ENCODE results near the gene LY6G6F.

The LY6G6F gene

GRCh38 chr6:31677955-31678354, 28.7 kb upstream of the LY6G6F start:
- no peak for DNase-seq

GRCh38 chr6:31680226-31681134, 26.2 kb upstream of the LY6G6F start, which contains the start of gene LY6G5C:
LY6G5C (minus strand) TSS chr6:31681067; CDS start chr6:31680373, 694 bp downstream.
- DNase-seq = peak; percentile 81

- peak; percentile 60 for DNase-seq
Observed at GRCh38 chr6:31681135-31681671, 25.5 kb upstream of the LY6G6F start.

GRCh38 chr6:31683591-31683990, 23.1 kb upstream of the LY6G6F start:
- no peak for DNase-seq

- no peak for DNase-seq
Observed at GRCh38 chr6:31686483-31686882, 20.2 kb upstream of the LY6G6F start.

GRCh38 chr6:31687321-31687720, 19.3 kb upstream of the LY6G6F start:
- no peak for DNase-seq

GRCh38 chr6:31687860-31688693, 18.6 kb upstream of the LY6G6F start:
- DNase-seq = no peak

GRCh38 chr6:31689249-31690110, 17.2 kb upstream of the LY6G6F start:
- DNase-seq = no peak

- no peak for DNase-seq
Observed at GRCh38 chr6:31690231-31691077, 16.2 kb upstream of the LY6G6F start.

- DNase-seq = no peak
Observed at GRCh38 chr6:31691078-31691463, 15.6 kb upstream of the LY6G6F start.

GRCh38 chr6:31691564-31692108, 15.0 kb upstream of the LY6G6F start:
- DNase-seq = no peak

GRCh38 chr6:31692353-31692752, 14.3 kb upstream of the LY6G6F start:
- DNase-seq = no peak

- no peak for DNase-seq
Observed at GRCh38 chr6:31692886-31693285, 13.8 kb upstream of the LY6G6F start.

- DNase-seq = no peak
Observed at GRCh38 chr6:31693535-31693934, 13.1 kb upstream of the LY6G6F start.

GRCh38 chr6:31697555-31697954, 9.1 kb upstream of the LY6G6F start:
- DNase-seq = no peak

GRCh38 chr6:31700740-31701401, 5.8 kb upstream of the LY6G6F start:
- DNase-seq = no peak

- DNase-seq = no peak
Observed at GRCh38 chr6:31701666-31702404, 4.8 kb upstream of the LY6G6F start.

GRCh38 chr6:31702405-31702818, 4.3 kb upstream of the LY6G6F start:
- no peak for DNase-seq

GRCh38 chr6:31702819-31703716, 3.6 kb upstream of the LY6G6F start, which contains the start of gene ABHD16A:
ABHD16A (minus strand) TSS chr6:31703324; CDS start chr6:31703281, 43 bp downstream.
- peak; percentile 96 for DNase-seq
